Adrenal gland (tissue), 5 donors: ENCODE measurements around the gene SCGB1C1.

ENCODE experiments used
- CTCF ChIP-seq, 6 experiments: fragments of 450-650 bp in 4 of 6; fragments of 200-600 bp in 2 of 6; sonication (generic) in 1 of 6; IDR thresholded peaks; 1 replicate in 5 of 6; 2 replicates in 1 of 6; pipeline versions ENCODE4 v1.5.1 to v1.8.0; 2016 to 2021; ENCODE audit warnings: antibody characterized with exemption in 6 of 6, mild to moderate bottlenecking in 2 of 6, moderate library complexity in 1 of 6
- POLR2A ChIP-seq, 2 donors: fragments of 450-650 bp; IDR thresholded peaks; one replicate each; pipeline ENCODE4 v1.6.1; 2017; ENCODE audit warnings: antibody characterized with exemption in 2 of 2, mild to moderate bottlenecking in 2 of 2, moderate library complexity in 1 of 2
- donor health status: DM: no; HTN: no; CAD: no.

GRCh38 chr11:203945-204586 is 11.2 kb downstream of the SCGB1C1 start:
- no peak for TF ChIP-seq CTCF (IDR thresholded peaks at IDR 0.05)
- TF ChIP-seq POLR2A (IDR thresholded peaks at IDR 0.05): no peak
